Measurements from ENCODE around the gene KANK3.
"Not testable (repeated sequence)": the region's sequence is repeated elsewhere in the genome, so short reads cannot be mapped to it uniquely, and the experiment has no call there.

Gene KANK3

DNA sequence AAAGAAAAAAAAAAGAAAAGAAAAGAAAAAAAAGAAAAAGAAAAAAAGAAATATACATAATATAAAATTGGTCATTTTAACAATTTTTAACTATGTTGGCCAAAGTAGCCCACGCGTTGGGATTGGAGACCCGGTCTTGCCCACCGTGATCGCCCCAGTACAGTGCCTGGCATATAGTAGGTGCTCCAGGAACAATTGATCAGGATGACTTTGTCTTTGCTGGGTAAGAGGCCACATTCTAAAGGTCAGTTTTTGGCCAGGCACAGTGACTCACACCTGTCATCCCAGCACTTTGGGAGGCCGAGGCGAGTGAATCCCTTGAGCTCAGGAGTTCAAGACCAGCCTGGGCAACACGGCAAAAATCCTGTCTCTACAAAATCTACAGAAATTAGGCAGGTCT is 17.1 kb upstream of the KANK3 start:
- H3K36me3 ChIP-seq, result no peaks in the 10 kb centered on the region
- no peak overlapping the region for H3K4me3 ChIP-seq (ENCODE audit: low read depth, low read length)
- no peaks in the 10 kb centered on the region for H3K9me3 ChIP-seq (ENCODE audit: severe bottlenecking)
- H3K27ac ChIP-seq, result no peak overlapping the region
- H3K27me3 ChIP-seq (ENCODE audit: insufficient read depth, low read depth, severe bottlenecking), result no peaks in the 10 kb centered on the region
- no peak for DNase-seq
- TF ChIP-seq, protein P1, sequence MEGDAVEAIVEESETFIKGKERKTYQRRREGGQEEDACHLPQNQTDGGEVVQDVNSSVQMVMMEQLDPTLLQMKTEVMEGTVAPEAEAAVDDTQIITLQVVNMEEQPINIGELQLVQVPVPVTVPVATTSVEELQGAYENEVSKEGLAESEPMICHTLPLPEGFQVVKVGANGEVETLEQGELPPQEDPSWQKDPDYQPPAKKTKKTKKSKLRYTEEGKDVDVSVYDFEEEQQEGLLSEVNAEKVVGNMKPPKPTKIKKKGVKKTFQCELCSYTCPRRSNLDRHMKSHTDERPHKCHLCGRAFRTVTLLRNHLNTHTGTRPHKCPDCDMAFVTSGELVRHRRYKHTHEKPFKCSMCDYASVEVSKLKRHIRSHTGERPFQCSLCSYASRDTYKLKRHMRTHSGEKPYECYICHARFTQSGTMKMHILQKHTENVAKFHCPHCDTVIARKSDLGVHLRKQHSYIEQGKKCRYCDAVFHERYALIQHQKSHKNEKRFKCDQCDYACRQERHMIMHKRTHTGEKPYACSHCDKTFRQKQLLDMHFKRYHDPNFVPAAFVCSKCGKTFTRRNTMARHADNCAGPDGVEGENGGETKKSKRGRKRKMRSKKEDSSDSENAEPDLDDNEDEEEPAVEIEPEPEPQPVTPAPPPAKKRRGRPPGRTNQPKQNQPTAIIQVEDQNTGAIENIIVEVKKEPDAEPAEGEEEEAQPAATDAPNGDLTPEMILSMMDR (IDR thresholded peaks at IDR 0.05; ENCODE audit: low read depth, low read length), result no peak

DNA sequence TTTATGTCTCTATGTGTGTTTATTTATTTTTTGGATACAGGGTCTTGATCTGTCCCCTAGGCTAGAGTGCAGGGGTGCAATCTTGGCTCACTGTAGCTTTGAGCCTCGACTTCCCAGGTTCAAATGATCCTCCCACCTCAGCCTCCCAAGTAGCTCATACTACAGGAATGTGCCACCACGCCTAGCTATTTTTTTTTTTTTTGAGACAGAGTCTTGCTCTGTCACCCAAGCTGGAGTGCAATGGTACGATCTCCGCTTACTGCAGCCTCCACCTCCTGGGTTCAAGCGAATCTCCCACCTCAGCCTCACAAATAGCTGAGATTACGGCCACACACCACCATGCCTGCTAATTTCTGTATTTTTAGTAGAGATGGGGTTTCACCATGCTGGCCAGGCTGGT is 15.9 kb upstream of the KANK3 start:
- no peak overlapping the region for H3K27ac ChIP-seq
- TF ChIP-seq, protein P1 (IDR thresholded peaks at IDR 0.05; ENCODE audit: low read depth, low read length), result no peak

DNA sequence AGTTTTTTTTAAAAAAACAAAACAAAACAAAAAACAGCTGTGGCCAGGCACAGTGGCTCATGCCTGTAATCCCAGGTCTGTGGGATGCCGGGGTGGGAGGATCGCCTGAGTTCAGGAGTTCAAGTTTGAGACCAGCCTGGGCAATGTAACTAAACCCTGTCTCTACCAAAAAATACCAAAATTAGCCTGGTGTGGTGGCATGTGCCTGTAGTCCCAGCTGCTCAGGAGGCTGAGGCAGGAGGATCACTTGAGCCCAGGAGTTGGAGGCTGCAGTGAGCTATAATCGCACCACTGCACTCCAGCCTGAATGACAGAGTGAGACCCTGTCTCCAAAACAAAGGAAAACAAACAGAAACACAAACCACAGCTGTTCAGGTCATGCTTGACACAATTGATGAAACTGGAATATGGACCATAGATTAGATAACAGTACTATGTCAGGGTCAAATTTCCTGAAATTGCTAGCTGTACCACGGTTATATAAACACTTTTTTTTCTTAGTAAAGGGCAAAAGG is 14.0 kb upstream of the KANK3 start:
- no peaks in the 10 kb centered on the region for H3K27me3 ChIP-seq (ENCODE audit: insufficient read depth, low read depth, severe bottlenecking)
- H3K4me3 ChIP-seq (ENCODE audit: low read depth, low read length), result no peak overlapping the region
- H3K36me3 ChIP-seq, result no peaks in the 10 kb centered on the region
- TF ChIP-seq, protein P1 (IDR thresholded peaks at IDR 0.05; ENCODE audit: low read depth, low read length), result no peak
- no peaks in the 10 kb centered on the region for H3K9me3 ChIP-seq (ENCODE audit: severe bottlenecking)
- DNase-seq, result no peak
- no peak overlapping the region for H3K27ac ChIP-seq

More for the DNA sequence above, 15.9 kb upstream of the KANK3 start:
- DNase-seq, result no peak
- Histone ChIP-seq H3K27me3 (ENCODE audit: insufficient read depth, low read depth, severe bottlenecking) (no peaks in the 10 kb centered on the region), H3K4me3 (ENCODE audit: low read depth, low read length) (no peak overlapping the region), H3K36me3 (no peaks in the 10 kb centered on the region), H3K9me3 (ENCODE audit: severe bottlenecking) (no peaks in the 10 kb centered on the region)

DNA sequence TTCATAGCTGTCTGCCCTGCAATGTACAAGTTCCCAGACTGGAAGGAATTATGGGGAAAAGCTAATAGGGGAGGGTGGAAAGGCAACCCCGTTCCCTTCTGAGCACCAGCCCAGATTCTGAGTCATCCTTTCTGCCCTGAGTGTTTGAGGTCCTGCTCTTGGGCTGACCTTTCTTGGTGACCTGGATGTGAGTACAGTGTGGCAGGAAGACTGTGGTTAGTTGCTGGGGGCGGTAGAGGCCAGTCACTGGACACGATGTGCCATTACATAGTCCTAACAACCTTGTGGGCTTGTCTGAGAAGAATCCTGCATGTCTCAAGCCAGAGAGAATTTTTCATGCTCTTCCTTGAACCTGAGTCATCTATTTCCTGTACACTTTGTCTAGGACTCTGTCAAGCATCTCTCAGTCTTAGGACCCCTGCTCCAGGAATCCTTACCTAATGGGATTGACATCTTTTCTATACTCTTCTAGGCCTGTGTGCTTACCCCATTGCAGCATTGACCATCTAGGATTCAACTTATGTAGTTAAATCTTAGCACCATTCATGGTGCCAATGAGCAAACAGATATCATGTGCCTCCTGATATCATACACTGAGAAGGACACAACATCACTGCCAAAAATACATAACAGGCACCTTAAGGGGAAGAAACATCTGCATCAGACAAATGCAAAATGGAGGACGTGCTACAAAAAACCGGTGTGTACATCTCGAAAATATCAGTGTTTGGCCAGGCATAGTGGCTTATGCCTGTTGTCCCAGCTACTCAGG is 12.8 kb upstream of the KANK3 start:
- no peak for DNase-seq
- TF ChIP-seq, protein P1 (IDR thresholded peaks at IDR 0.05; ENCODE audit: low read depth, low read length), result no peak
- H3K4me3 ChIP-seq (ENCODE audit: low read depth, low read length), result no peak overlapping the region
- no peaks in the 10 kb centered on the region for H3K36me3 ChIP-seq
- no peaks in the 10 kb centered on the region for H3K9me3 ChIP-seq (ENCODE audit: severe bottlenecking)
- H3K27me3 ChIP-seq (ENCODE audit: insufficient read depth, low read depth, severe bottlenecking), result no peaks in the 10 kb centered on the region
- no peak overlapping the region for H3K27ac ChIP-seq

DNA sequence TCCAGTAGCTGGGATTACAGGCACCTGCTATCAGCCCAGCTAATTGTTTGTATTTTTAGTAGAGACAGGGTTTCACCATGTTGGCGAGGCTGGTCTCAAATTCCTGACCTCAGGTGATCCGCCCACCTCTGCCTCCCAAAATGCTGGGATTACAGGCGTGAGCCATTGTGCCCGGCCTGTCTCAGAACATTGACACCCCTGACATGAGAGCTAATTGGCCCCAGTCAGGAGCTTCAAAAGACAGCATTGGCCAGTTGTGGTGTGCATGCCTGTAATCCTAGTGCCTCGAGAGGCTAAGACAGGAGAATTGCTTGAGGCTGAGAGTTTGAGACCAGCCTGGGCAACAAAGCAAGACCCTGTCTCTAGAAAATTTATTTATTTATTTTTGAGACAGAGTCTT is 9.8 kb upstream of the KANK3 start:
- H3K27me3 ChIP-seq (ENCODE audit: insufficient read depth, low read depth, severe bottlenecking); DNase-seq; H3K9me3 ChIP-seq (ENCODE audit: severe bottlenecking); H3K36me3 ChIP-seq; H3K27ac ChIP-seq; H3K4me3 ChIP-seq (ENCODE audit: low read depth, low read length): not testable (repeated sequence)

DNA sequence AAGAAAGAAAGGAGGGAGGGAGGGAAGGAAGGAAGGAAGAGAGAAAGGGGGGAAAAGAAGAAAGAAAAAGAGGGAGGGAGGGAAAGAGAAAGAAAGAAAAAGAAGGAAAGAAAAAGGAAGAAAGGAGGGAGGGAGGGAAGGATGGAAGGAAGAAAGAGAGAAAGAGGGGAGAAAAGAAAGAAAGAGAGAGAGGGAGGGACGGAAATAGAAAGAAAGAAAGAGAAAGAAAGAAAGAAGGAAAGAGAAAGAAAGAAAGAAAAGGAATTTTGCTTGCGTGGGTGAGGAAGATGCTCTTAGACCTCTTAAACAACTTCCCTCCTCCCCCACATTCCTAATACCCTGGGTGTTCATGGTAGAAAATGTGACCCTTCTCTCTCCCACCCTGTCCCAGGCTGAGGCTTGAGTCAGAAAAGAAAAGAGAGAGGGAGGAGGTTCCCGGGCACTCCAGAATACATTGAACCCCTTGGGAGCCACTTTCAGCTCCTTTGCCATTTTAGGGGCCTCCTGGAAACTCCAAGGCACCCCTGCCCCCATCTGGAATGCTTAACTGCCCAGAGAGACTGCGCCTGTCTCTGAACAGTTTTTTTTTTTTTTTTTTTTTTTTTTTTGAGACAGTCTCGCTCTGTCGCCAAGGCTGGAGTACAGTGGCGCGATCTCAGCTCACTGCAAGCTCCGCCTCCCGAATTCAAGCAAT is 9.2 kb upstream of the KANK3 start:
- H3K27me3 ChIP-seq (ENCODE audit: insufficient read depth, low read depth, severe bottlenecking), result no peaks in the 10 kb centered on the region
- TF ChIP-seq, protein P1 (IDR thresholded peaks at IDR 0.05; ENCODE audit: low read depth, low read length), result no peak
- no peaks in the 10 kb centered on the region for H3K9me3 ChIP-seq (ENCODE audit: severe bottlenecking)
- H3K27ac ChIP-seq, result no peak overlapping the region
- no peak overlapping the region for H3K4me3 ChIP-seq (ENCODE audit: low read depth, low read length)
- H3K36me3 ChIP-seq, result no peaks in the 10 kb centered on the region
- no peak for DNase-seq

DNA sequence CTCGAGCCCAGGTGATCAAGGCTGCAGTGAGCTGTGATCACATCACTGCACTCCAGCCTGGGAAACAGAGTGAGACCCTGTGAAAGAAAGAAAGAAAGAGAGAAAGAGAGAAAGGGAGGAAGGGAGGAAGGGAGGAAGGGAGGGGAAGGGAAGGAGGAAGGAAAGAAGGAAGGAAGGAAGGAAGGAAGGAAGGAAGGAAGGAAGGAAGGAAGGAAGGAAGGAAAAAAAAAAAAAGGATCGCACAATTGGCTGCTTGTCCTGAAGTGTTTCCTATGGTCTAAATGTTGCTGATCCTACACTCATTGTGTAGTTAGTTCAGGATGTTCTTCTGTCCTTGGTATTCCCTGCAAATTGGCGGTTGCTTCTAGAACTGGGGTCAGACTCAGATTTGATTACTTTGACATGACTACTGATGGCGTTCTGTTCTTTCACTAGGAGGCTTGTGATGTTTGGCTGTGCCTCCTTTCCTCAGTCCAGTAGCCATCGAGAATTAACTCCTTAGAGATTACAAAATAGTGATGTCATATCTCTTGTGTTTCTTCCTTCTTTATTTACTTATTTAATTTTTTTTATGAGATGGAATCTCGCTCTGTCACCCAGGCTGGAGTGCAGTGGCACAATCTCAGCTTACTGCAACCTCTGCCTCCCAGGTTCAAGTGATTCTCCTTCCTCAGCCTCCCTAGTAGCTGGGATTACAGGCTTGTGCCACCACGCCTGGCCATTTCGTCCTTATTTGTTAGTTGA is 6.7 kb upstream of the KANK3 start:
- not testable (repeated sequence) for H3K27ac ChIP-seq; DNase-seq; H3K9me3 ChIP-seq (ENCODE audit: severe bottlenecking)

More for the DNA sequence above, 6.7 kb upstream of the KANK3 start:
- H3K27me3 ChIP-seq (ENCODE audit: insufficient read depth, low read depth, severe bottlenecking); H3K36me3 ChIP-seq; H3K4me3 ChIP-seq (ENCODE audit: low read depth, low read length): not testable (repeated sequence)

Measured in WERI-Rb-1 (cell line).